Fibroblast of the aortic adventitia (primary cell): ENCODE results near the gene TSPY1. TPM values are rescaled to one million over a fixed set of nuclear protein-coding genes. Genes with fewer than 3 reads are reported as not detected.
"Not testable (repeated sequence)": the region's sequence is repeated elsewhere in the genome, so short reads cannot be mapped to it uniquely, and the experiment has no call there.

Experiments
- DNase-seq: peaks from one replicate; pipeline ENCODE4 v3.0.0-alpha.2; 2010; ENCODE audit warnings: low read depth
- H3K4me3 ChIP-seq: 2 replicates; pipeline ENCODE4 v1.5.1; 2011; ENCODE audit warnings: low read depth, mild to moderate bottlenecking, control low read depth, low read length, moderate library complexity
- total RNA-seq: library from RNA; depleted of rRNA; stranded (reverse); fragments of >200 nt; gene quantifications from 2 replicates; pipeline ENCODE4 v1.2.3, GENCODE V29; 2012; ENCODE audit warnings: low replicate concordance

Gene TSPY1, protein sequence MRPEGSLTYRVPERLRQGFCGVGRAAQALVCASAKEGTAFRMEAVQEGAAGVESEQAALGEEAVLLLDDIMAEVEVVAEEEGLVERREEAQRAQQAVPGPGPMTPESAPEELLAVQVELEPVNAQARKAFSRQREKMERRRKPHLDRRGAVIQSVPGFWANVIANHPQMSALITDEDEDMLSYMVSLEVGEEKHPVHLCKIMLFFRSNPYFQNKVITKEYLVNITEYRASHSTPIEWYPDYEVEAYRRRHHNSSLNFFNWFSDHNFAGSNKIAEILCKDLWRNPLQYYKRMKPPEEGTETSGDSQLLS
- not detected in 2 replicates for total RNA-seq

DNA sequence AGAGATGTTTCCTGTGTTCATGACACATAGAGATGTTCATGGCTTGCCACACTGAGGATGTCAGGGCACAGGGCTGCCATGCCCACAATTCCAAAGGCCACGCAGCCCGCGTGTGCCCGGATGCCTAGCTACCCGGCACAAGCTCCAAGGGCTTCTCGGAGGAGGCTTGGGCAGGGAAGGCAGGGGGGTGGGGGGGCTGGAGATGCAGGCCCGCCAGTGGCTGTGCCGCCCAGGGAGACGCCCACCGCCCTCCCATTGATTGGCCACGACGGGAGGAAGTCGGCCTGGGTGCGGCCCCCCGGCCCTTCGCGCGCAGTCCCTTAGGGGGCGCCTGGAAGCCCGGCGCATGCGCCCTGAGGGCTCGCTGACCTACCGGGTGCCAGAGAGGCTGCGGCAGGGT, at the start of gene TSPY1:
Gene TSPY1, plus strand, starts transcription at position 301 of the 400 bp plus-strand sequence. Its CDS starts 46 bp downstream, at position 347.
- not testable (repeated sequence) for H3K4me3 ChIP-seq, DNase-seq

DNA sequence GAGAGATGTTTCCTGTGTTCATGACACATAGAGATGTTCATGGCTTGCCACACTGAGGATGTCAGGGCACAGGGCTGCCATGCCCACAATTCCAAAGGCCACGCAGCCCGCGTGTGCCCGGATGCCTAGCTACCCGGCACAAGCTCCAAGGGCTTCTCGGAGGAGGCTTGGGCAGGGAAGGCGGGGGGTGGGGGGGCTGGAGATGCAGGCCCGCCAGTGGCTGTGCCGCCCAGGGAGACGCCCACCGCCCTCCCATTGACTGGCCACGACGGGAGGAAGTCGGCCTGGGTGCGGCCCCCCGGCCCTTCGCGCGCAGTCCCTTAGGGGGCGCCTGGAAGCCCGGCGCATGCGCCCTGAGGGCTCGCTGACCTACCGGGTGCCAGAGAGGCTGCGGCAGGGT, 20.2 kb downstream of the TSPY1 start, which contains the start of gene TSPY9:
Gene TSPY9, plus strand, starts transcription at position 301 of the 400 bp plus-strand sequence. Its CDS starts 46 bp downstream, at position 347.
- not testable (repeated sequence) for H3K4me3 ChIP-seq, DNase-seq

DNA sequence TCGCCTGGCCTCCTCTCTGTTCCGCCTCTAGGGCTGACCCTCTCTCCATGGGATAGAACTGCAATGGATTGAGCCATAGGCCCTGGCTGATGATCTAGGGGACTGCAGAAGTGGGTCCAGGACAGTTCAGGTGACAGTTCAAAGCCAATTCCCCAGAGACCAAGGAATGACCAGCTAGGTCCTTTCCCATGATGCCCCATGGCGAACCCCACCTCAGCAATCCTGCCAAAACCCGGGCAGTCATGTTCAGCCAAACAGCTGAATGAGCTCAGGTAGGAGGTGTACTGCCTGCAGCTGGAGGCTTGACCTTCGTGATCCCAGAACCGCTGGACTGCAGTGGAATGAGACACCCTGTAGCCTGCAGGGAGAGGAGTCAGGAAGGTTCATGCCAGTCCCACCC, 37.6 kb downstream of the TSPY1 start:
- H3K4me3 ChIP-seq, DNase-seq: not testable (repeated sequence)

DNA sequence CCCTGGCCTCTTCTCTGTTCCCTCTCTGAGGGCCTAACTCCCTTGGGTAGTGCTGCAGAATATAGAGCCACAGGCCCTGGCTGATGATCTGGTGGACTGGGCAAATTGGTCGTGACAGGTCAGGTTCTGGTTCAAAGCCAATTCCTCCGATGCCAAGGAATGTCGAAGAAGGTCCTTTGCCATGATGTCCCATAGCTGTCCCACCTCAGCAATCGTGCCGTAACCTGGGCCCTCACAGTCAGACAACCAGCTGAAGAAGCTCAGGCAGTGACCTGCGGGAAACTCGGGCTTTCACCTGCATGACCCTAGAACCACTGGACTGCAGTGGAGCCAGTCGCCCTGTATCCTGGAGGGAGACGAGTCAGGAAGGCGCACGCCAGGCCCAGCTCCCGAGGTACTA, 49.5 kb downstream of the TSPY1 start:
- not testable (repeated sequence) for H3K4me3 ChIP-seq, DNase-seq

Other genes starting within 250 kb of the TSPY1 start
- gene TSPY4, start 129.5 kb upstream of the TSPY1 start, total RNA-seq, result not detected in 2 replicates
- not detected in 2 replicates for gene TSPY8, start 109.2 kb upstream of the TSPY1 start, total RNA-seq
- gene TSPY3, start 68.5 kb upstream of the TSPY1 start, total RNA-seq, result not detected in 2 replicates
- gene TSPY9, start 20.3 kb downstream of the TSPY1 start, total RNA-seq, result not detected in 2 replicates
- not detected in 2 replicates for gene TSPY10, start 60.9 kb downstream of the TSPY1 start, total RNA-seq